Fibroblast of villous mesenchyme (primary cell): ENCODE data around the gene KIF20B. TPM values are rescaled to one million over a fixed set of nuclear protein-coding genes. Genes with fewer than 3 reads are reported as not detected.

Experiments used
- DNase-seq: peaks from one replicate; pipeline ENCODE4 v3.0.0-alpha.2; 2010; ENCODE audit warnings: low read depth
- H3K4me3 ChIP-seq: 2 replicates; pipeline ENCODE4 v1.5.1; 2011; ENCODE audit warnings: low read depth, mild to moderate bottlenecking, low read length
- CTCF ChIP-seq: IDR thresholded peaks from 2 replicates; pipeline ENCODE4 v1.5.1; 2012; ENCODE audit warnings: low read depth, mild to moderate bottlenecking, low read length; ENCODE audit not compliant: insufficient read depth
- total RNA-seq: library from RNA; depleted of rRNA; stranded (reverse); fragments of >200 nt; gene quantifications from 2 replicates; pipeline ENCODE4 v1.2.3, GENCODE V29; 2012

KIF20B gene
- total RNA-seq: 10.3 and 19.9 TPM in 2 replicates

DNA sequence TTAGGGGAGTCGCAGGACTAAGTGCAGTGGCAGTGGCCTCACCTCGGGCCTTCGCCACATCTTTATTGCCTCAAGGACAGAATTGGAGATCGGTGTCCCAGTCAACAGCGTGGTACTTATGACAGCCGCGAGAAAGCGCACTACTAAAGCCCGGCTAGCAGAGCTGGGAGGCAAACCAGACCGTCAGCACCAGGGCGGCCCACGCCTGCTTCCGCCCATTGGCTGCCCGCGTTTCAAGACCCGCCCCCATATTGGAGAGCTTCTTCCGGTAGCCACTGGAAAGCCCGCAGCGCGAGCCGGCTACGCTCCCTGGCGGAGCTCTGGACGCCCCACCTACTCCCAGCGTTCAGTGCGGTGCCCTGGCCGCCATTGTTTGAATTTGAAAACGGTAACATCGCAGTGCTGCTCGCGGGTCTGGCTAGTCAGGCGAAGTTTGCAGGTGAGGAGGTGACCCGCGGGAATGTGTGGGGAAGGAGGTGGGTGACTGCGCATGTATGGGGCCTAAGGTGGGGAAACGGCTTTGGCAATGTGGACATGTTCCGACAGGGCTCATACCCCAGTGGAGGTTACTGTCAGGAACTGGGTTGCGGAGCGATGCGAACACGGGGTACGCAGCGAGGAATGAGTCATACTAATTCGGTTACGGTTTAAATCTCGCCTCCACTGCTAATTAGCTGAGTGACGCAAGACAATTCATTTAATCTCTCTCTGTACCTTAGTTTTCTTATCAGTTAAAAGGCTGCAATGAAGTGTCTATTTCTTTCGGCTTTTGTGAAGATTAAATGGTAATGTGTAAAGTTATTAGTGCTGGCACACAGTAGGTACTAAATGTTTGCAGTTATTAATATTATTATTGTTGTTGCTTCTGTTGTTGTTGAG lies at the start of gene KIF20B:
Gene KIF20B (plus strand): TSS at position 349 of the 879 bp plus-strand sequence. CDS start 3,705 bp downstream, outside the sequence.
- DNase-seq: peak; percentile 97
- peak; percentile 43 for TF ChIP-seq CTCF
- peak within 1 kb of the TSS; percentile 99 for H3K4me3 ChIP-seq

GRCh38 chr10:89651916-89652573 lies 49.3 kb upstream of the KIF20B start:
- no peak for TF ChIP-seq CTCF
- DNase-seq: no peak
- no peak overlapping the region for H3K4me3 ChIP-seq

- H3K4me3 ChIP-seq: no peak overlapping the region
- DNase-seq: no peak
- TF ChIP-seq CTCF: no peak
Observed at GRCh38 chr10:89652806-89653370, 48.5 kb upstream of the KIF20B start.

- no peak for DNase-seq
- no peak for TF ChIP-seq CTCF
- no peak overlapping the region for H3K4me3 ChIP-seq
Observed at GRCh38 chr10:89653410-89653869, 48.0 kb upstream of the KIF20B start.

DNA sequence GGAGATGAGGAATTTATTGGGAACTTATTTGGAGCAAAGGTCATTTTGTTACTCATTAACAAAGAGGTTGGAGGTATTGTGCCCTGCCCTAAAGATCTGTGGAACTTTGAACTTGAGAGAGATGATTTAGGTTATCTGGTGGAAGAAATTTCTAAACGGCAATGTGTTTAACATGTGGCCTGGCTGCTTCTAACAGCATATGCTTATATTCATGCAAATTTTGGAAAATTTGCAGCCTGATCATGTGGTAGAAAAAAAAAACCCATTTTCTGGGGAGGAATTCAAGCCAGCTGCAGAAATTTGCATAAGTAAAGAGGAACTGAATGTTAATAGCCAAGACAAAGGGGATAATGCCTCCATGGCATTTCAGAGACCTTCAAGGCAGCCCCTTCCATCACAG lies 45.7 kb upstream of the KIF20B start:
- no peak for DNase-seq
- no peak for TF ChIP-seq CTCF
- no peak overlapping the region for H3K4me3 ChIP-seq

GRCh38 chr10:89657302-89657701 lies 44.1 kb upstream of the KIF20B start:
- no peak for TF ChIP-seq CTCF
- no peak overlapping the region for H3K4me3 ChIP-seq
- no peak for DNase-seq
